Measurements from ENCODE around the gene MAZ.

Gene MAZ

DNA sequence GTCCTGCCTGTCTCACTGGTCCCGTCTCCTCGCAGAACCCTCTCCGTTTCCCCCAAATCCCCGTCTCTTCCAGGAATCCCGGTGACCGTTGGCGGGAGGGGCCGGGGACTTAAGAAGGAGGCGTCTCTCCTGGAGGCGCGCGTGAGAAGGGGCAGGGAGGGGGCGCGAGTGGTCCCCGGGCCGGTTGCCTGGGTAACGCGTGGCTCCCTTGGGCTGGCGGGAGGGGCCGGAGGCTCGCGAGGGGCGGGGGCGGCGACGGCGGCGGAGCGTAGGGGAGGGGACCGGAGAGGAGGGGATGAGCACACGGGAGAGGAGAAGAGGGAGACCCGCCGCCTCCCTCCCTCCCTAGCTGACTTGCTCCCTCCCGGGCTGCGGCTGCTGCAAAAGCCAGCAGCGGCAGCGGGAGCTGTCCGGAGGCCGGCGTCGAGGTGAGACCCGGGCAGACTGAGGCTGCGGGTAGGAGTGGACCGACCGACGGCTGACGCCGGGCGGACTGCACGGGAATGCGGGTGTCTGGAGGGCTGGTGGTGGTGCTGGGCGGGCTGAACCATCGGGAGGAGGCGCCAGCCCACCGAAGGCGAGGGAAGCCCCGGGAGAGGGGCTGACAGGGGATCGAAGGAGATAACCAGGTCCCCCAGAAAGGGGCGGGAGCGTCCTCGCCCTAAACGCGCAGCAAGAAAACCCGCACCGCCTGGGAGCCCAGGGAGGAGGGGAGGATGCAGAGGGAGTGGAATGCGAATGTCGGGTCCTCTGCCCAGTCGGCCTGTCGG lies 5.8 kb downstream of the MAZ start, which contains the start of gene PRRT2:
Gene PRRT2 (plus strand): TSS at position 298 of the 770 bp plus-strand sequence. CDS start 862 bp downstream, outside the sequence.
- no peaks in the 10 kb centered on the region for H3K27me3 ChIP-seq (ENCODE audit: insufficient read depth, poor library complexity, severe bottlenecking)
- peak within 1 kb of the TSS; percentile 9; the same call in 1 of the 2 replicates for H3K4me3 ChIP-seq (replicated peaks; ENCODE audit: insufficient read depth, low read length)
- no peak within 1 kb of the TSS for H3K27ac ChIP-seq (replicated peaks)
- DNase-seq (ENCODE audit: low read depth in 1 of 2, low spot score in 1 of 2) = no peak
- no peak for TF ChIP-seq REST (IDR thresholded peaks at IDR 0.05; ENCODE audit: insufficient replicate concordance, low read depth)
- TF ChIP-seq, protein P1, sequence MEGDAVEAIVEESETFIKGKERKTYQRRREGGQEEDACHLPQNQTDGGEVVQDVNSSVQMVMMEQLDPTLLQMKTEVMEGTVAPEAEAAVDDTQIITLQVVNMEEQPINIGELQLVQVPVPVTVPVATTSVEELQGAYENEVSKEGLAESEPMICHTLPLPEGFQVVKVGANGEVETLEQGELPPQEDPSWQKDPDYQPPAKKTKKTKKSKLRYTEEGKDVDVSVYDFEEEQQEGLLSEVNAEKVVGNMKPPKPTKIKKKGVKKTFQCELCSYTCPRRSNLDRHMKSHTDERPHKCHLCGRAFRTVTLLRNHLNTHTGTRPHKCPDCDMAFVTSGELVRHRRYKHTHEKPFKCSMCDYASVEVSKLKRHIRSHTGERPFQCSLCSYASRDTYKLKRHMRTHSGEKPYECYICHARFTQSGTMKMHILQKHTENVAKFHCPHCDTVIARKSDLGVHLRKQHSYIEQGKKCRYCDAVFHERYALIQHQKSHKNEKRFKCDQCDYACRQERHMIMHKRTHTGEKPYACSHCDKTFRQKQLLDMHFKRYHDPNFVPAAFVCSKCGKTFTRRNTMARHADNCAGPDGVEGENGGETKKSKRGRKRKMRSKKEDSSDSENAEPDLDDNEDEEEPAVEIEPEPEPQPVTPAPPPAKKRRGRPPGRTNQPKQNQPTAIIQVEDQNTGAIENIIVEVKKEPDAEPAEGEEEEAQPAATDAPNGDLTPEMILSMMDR (IDR thresholded peaks at IDR 0.05; ENCODE audit: insufficient read depth, low read length) = no peak
- TF ChIP-seq SPI1 (IDR thresholded peaks at IDR 0.05; ENCODE audit: borderline replicate concordance, low read depth) = no peak
- TF ChIP-seq GABPA (IDR thresholded peaks at IDR 0.05; ENCODE audit: low read depth) = no peak
- no peak for TF ChIP-seq POLR2AphosphoS5 (IDR thresholded peaks at IDR 0.05; ENCODE audit: low read depth)

DNA sequence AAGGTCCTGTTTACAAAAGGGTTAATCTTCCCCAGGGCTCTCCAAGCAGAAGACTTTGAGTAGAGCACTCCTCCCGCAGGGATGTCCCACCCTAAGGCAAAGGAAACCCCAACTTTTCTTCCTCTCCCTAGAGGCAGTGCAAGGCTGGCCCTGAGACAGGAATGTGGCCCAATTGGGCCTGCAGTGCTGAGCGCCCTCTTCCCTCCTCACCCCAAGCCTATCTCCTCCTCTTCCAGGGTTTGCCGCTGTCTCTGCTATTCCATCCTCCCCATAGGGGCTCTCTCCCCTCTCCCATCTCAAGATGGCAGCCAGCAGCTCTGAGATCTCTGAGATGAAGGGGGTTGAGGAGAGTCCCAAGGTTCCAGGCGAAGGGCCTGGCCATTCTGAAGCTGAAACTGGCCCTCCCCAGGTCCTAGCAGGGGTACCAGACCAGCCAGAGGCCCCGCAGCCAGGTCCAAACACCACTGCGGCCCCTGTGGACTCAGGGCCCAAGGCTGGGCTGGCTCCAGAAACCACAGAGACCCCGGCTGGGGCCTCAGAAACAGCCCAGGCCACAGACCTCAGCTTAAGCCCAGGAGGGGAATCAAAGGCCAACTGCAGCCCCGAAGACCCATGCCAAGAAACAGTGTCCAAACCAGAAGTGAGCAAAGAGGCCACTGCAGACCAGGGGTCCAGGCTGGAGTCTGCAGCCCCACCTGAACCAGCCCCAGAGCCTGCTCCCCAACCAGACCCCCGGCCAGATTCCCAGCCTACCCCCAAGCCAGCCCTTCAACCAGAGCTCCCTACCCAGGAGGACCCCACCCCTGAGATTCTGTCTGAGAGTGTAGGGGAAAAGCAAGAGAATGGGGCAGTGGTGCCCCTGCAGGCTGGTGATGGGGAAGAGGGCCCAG lies 6.7 kb downstream of the MAZ start:
- Histone ChIP-seq H3K27ac (replicated peaks) (no peak overlapping the region), H3K27me3 (ENCODE audit: insufficient read depth, poor library complexity, severe bottlenecking) (no peaks in the 10 kb centered on the region), H3K4me3 (replicated peaks; ENCODE audit: insufficient read depth, low read length) (no peak overlapping the region)
- TF ChIP-seq, protein P1 (IDR thresholded peaks at IDR 0.05; ENCODE audit: insufficient read depth, low read length) = no peak
- no peak for TF ChIP-seq POLR2AphosphoS5 (IDR thresholded peaks at IDR 0.05; ENCODE audit: low read depth)
- TF ChIP-seq SPI1 (IDR thresholded peaks at IDR 0.05; ENCODE audit: borderline replicate concordance, low read depth) = no peak
- no peak for TF ChIP-seq REST (IDR thresholded peaks at IDR 0.05; ENCODE audit: insufficient replicate concordance, low read depth)
- TF ChIP-seq GABPA (IDR thresholded peaks at IDR 0.05; ENCODE audit: low read depth) = no peak
- no peak for DNase-seq (ENCODE audit: low read depth in 1 of 2, low spot score in 1 of 2)

- no peak overlapping the region for H3K4me3 ChIP-seq (replicated peaks; ENCODE audit: insufficient read depth, low read length)
- no peak for DNase-seq (ENCODE audit: low read depth in 1 of 2, low spot score in 1 of 2)
- no peak overlapping the region for H3K27ac ChIP-seq (replicated peaks)
- H3K27me3 ChIP-seq (ENCODE audit: insufficient read depth, poor library complexity, severe bottlenecking) = no peaks in the 10 kb centered on the region
- TF ChIP-seq REST (IDR thresholded peaks at IDR 0.05; ENCODE audit: insufficient replicate concordance, low read depth) (no peak), GABPA (IDR thresholded peaks at IDR 0.05; ENCODE audit: low read depth) (no peak), POLR2AphosphoS5 (IDR thresholded peaks at IDR 0.05; ENCODE audit: low read depth) (no peak), SPI1 (IDR thresholded peaks at IDR 0.05; ENCODE audit: borderline replicate concordance, low read depth) (no peak)
- TF ChIP-seq, protein P1 (IDR thresholded peaks at IDR 0.05; ENCODE audit: insufficient read depth, low read length) = no peak
Observed at GRCh38 chr16:29813644-29814562, 7.6 kb downstream of the MAZ start.

All from HL-60 (cell line).